ENCODE measurements around the gene PPP1R1C. TPM values are rescaled to one million over a fixed set of nuclear protein-coding genes. Genes with fewer than 3 reads are reported as not detected.

Gene PPP1R1C
- total and polyA plus RNA-seq, 2 of the 13 experiments (the other 11 are each of a cell fraction or from before 2014, with no cell fraction given) = 1.5 to 3.5 TPM

DNA sequence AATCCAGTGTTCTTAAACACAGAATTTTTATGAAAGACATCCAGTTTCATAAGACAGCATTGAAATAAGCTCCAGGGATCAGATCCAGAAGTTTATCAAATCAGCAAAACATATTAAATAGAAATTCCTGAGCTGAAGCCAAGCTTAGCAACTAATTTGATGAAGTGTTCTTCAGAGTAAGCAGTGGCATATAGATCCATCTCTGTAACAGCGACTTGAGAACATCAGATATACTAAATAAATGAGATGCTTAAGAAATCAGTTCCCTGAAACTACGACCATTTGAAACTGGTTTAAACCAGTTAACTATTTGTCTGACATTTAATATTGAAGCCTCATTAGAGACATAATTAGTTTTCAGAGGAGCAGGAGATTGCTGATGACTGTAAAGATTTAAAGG lies 34.1 kb downstream of the PPP1R1C start:
- no peaks in the 10 kb centered on the region for H4K20me1 ChIP-seq (ENCODE audit: insufficient read depth, low read length)
- no peak overlapping the region for H3K4me2 ChIP-seq (ENCODE audit: low read depth, low read length)
- peaks cover 42% of the 10 kb centered on the region for H3K9me3 ChIP-seq (ENCODE audit: low read length)
- ATAC-seq (no peak), FAIRE-seq (no peak), DNase-seq (ENCODE audit: low spot score) (no peak)
- TF ChIP-seq ZFP1 (CRISPR knock-in tag; IDR thresholded peaks at IDR 0.05) = no peak
- no peak overlapping the region for H2AFZ ChIP-seq (ENCODE audit: low read length)
- ChIA-PET CTCF (ENCODE audit: low intra/inter-chr PET ratio, low total read pairs) (no interaction called here), POLR2A (no interaction called here)
- in situ Hi-C loops (cut with HindIII; ENCODE audit: extremely low pct_ligation_motif_present, low pct_unique_long_range_greater_than_20kb) = no loop called here
- WGBS (ENCODE audit: low lambda C conversion rate) = 32% methylated on average over 2 of the region's 2 CpGs
- no peaks in the 10 kb centered on the region for H3K36me3 ChIP-seq (replicated peaks in 1 of 2; ENCODE audit: control insufficient read depth in 1 of 2, insufficient read depth in 2 of 2, low read length in 2 of 2)
- H3K4me3 ChIP-seq (replicated peaks in 1 of 3; ENCODE audit: insufficient read depth in 1 of 3, low read depth in 2 of 3, low read length in 3 of 3) = no peak overlapping the region
- no peaks in the 10 kb centered on the region for H3K4me1 ChIP-seq (ENCODE audit: insufficient read depth, low read length)
- H3K27ac ChIP-seq (ENCODE audit: extremely low read length, insufficient read depth, low read length) = no peak overlapping the region
- no peaks in the 10 kb centered on the region for H3K27me3 ChIP-seq (ENCODE audit: control insufficient read depth in 1 of 2, insufficient read depth in 2 of 2, low read length in 2 of 2)
- intact Hi-C loops (cut with micrococcal nuclease; ENCODE audit: unreplicated experiment) = no loop called here
- H3K9ac ChIP-seq (ENCODE audit: insufficient read depth, low read depth, low read length) = no peak overlapping the region
- BruUV-seq (replicated peaks) = no TSS peak
- H3K79me2 ChIP-seq (ENCODE audit: insufficient read depth, low read length) = no peaks in the 10 kb centered on the region

GRCh38 chr2:182020286-182021070 lies 34.8 kb downstream of the PPP1R1C start:
- Histone ChIP-seq H3K4me3 (replicated peaks in 1 of 3; ENCODE audit: insufficient read depth in 1 of 3, low read depth in 2 of 3, low read length in 3 of 3) (no peak overlapping the region), H3K9ac (ENCODE audit: insufficient read depth, low read depth, low read length) (no peak overlapping the region), H3K9me3 (ENCODE audit: low read length) (peaks cover 38% of the 10 kb centered on the region), H3K4me1 (ENCODE audit: insufficient read depth, low read length) (no peaks in the 10 kb centered on the region), H3K27ac (ENCODE audit: extremely low read length, insufficient read depth, low read length) (no peak overlapping the region), H3K27me3 (ENCODE audit: control insufficient read depth in 1 of 2, insufficient read depth in 2 of 2, low read length in 2 of 2) (no peaks in the 10 kb centered on the region), H3K79me2 (ENCODE audit: insufficient read depth, low read length) (no peaks in the 10 kb centered on the region), H3K4me2 (ENCODE audit: low read depth, low read length) (no peak overlapping the region), H4K20me1 (ENCODE audit: insufficient read depth, low read length) (no peaks in the 10 kb centered on the region), H2AFZ (ENCODE audit: low read length) (no peak overlapping the region), H3K36me3 (replicated peaks in 1 of 2; ENCODE audit: control insufficient read depth in 1 of 2, insufficient read depth in 2 of 2, low read length in 2 of 2) (no peaks in the 10 kb centered on the region)
- CTCF ChIA-PET (ENCODE audit: low intra/inter-chr PET ratio, low total read pairs) = no interaction called here
- ATAC-seq = no peak
- intact Hi-C loops (cut with micrococcal nuclease; ENCODE audit: unreplicated experiment) = no loop called here
- FAIRE-seq = no peak
- no TSS peak for BruUV-seq (replicated peaks)
- POLR2A ChIA-PET = no interaction called here
- no peak for TF ChIP-seq ARID2 (CRISPR knock-in tag; IDR thresholded peaks at IDR 0.05; ENCODE audit: borderline replicate concordance)
- TF ChIP-seq HMG20B (CRISPR knock-in tag; conservative IDR thresholded peaks at IDR 0.05) = no peak
- TF ChIP-seq, protein P1, sequence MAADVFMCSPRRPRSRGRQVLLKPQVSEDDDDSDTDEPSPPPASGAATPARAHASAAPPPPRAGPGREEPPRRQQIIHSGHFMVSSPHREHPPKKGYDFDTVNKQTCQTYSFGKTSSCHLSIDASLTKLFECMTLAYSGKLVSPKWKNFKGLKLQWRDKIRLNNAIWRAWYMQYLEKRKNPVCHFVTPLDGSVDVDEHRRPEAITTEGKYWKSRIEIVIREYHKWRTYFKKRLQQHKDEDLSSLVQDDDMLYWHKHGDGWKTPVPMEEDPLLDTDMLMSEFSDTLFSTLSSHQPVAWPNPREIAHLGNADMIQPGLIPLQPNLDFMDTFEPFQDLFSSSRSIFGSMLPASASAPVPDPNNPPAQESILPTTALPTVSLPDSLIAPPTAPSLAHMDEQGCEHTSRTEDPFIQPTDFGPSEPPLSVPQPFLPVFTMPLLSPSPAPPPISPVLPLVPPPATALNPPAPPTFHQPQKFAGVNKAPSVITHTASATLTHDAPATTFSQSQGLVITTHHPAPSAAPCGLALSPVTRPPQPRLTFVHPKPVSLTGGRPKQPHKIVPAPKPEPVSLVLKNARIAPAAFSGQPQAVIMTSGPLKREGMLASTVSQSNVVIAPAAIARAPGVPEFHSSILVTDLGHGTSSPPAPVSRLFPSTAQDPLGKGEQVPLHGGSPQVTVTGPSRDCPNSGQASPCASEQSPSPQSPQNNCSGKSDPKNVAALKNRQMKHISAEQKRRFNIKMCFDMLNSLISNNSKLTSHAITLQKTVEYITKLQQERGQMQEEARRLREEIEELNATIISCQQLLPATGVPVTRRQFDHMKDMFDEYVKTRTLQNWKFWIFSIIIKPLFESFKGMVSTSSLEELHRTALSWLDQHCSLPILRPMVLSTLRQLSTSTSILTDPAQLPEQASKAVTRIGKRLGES (CRISPR knock-in tag; IDR thresholded peaks at IDR 0.05; ENCODE audit: borderline replicate concordance) = no peak
- no peak for TF ChIP-seq TEAD2 (CRISPR knock-in tag; IDR thresholded peaks at IDR 0.05)
- no peak for TF ChIP-seq SRY (CRISPR knock-in tag; IDR thresholded peaks at IDR 0.05)
- no peak for TF ChIP-seq ESRRA (CRISPR knock-in tag; IDR thresholded peaks at IDR 0.05; ENCODE audit: low read depth)
- TF ChIP-seq SIN3B (IDR thresholded peaks at IDR 0.05; ENCODE audit: low read length) = no peak
- no peak for TF ChIP-seq ZSCAN22 (CRISPR knock-in tag; IDR thresholded peaks at IDR 0.05)
- DNase-seq (ENCODE audit: low spot score) = no peak
- in situ Hi-C loops (cut with HindIII; ENCODE audit: extremely low pct_ligation_motif_present, low pct_unique_long_range_greater_than_20kb) = no loop called here
- WGBS (ENCODE audit: low lambda C conversion rate) = 10% methylated on average over 4 of the region's 4 CpGs
